Common myeloid progenitor, CD34-positive (primary cell): ENCODE measurements around the gene MVP.

Experiments
- CTCF ChIA-PET: fragments of 350-600 bp; sonication (Branson Sonifier 250); formaldehyde crosslinking; loops from one replicate; lab custom pipeline; 2021; ENCODE audit warnings: antibody characterized with exemption; lab: Charles Lee
- POLR2A ChIA-PET: fragments of 350-600 bp; sonication (Branson Sonifier 250); formaldehyde crosslinking; loops from one replicate; lab custom pipeline; 2021; ENCODE audit warnings: antibody characterized with exemption; lab: Charles Lee
- DNase-seq, 3 donors: peaks; one replicate each; pipeline versions ENCODE4 v3.0.0 to v3.0.0-alpha.2; 2013
- H3K27ac ChIP-seq, 2 experiments: 1 replicate in 1 of 2; 2 replicates in 1 of 2; pipeline ENCODE4 v1.7.0; 2013; ENCODE audit warnings: inconsistent platforms in 2 of 2, low read length in 2 of 2, mild to moderate bottlenecking in 2 of 2, low read depth in 1 of 2, moderate library complexity in 1 of 2; ENCODE audit not compliant: severe bottlenecking in 2 of 2, insufficient read depth in 1 of 2, poor library complexity in 1 of 2
- H3K27me3 ChIP-seq, 5 experiments: replicated peaks in 2 of 5; 1 replicate in 3 of 5; 2 replicates in 2 of 5; pipeline versions ENCODE4 v1.6.1 to v1.7.0; 2013; ENCODE audit warnings: low read length in 4 of 5, mild to moderate bottlenecking in 2 of 5, moderate library complexity in 2 of 5, inconsistent platforms in 1 of 5; ENCODE audit not compliant: insufficient read depth in 5 of 5, control insufficient read depth in 4 of 5
- H3K36me3 ChIP-seq, 4 experiments: 1 replicate in 2 of 4; 2 replicates in 2 of 4; pipeline versions ENCODE4 v1.6.1 to v1.7.0; 2013; ENCODE audit warnings: low read length in 3 of 4, control low read depth in 1 of 4, mild to moderate bottlenecking in 1 of 4; ENCODE audit not compliant: control insufficient read depth in 4 of 4, insufficient read depth in 4 of 4
- H3K4me1 ChIP-seq, 4 experiments: 1 replicate in 3 of 4; 2 replicates in 1 of 4; pipeline versions ENCODE4 v1.6.1 to v1.7.1; 2013; ENCODE audit warnings: low read length in 3 of 4, mild to moderate bottlenecking in 3 of 4, control low read depth in 1 of 4, inconsistent platforms in 1 of 4, moderate library complexity in 1 of 4; ENCODE audit not compliant: control insufficient read depth in 4 of 4, insufficient read depth in 4 of 4; ENCODE audit errors: control extremely low read depth in 1 of 4
- H3K4me3 ChIP-seq, 7 experiments: 1 replicate in 4 of 7; 2 replicates in 3 of 7; pipeline versions ENCODE4 v1.5.1 to v1.7.0; 2013; ENCODE audit warnings: mild to moderate bottlenecking in 7 of 7, low read length in 6 of 7, moderate library complexity in 6 of 7, inconsistent platforms in 2 of 7, low read depth in 2 of 7, control low read depth in 1 of 7; ENCODE audit not compliant: insufficient read depth in 4 of 7, control insufficient read depth in 1 of 7; ENCODE audit errors: extremely low read depth in 1 of 7
- H3K9me3 ChIP-seq, 5 experiments: 1 replicate in 4 of 5; 2 replicates in 1 of 5; pipeline versions ENCODE4 v1.6.1 to v1.7.1; 2013; ENCODE audit warnings: low read length in 4 of 5, mild to moderate bottlenecking in 2 of 5, inconsistent platforms in 1 of 5, low read depth in 1 of 5, moderate library complexity in 1 of 5; ENCODE audit not compliant: control insufficient read depth in 4 of 5, insufficient read depth in 2 of 5; ENCODE audit errors: control extremely low read depth in 1 of 5
- WGBS: methylation state at CpG from one replicate; pipeline ENCODE4 v1.1.5; 2013; ENCODE audit not compliant: insufficient coverage; 5-methylcytosine and 5-hydroxymethylcytosine counted together

MVP gene

GRCh38 chr16:29858974-29859373 is 38.7 kb downstream of the MVP start:
- WGBS = 98% methylated on average over 16 of the region's 19 CpGs
- ChIA-PET POLR2A (no interaction called here), CTCF (interaction anchor here (2.1 kb wide), 1 partner anchor 11 kb away, joined by 14 read pairs; no protein-coding TSS in a partner anchor)
- Histone ChIP-seq H3K27me3 (no peaks in the 10 kb centered on the region), H3K4me1 (peaks cover 0 to 17% (median 13%) of the 10 kb centered on the region in 4 experiments), H3K36me3 (peaks cover 10 to 32% (median 21%) of the 10 kb centered on the region in 4 experiments), H3K9me3 (no peaks in the 10 kb centered on the region), H3K27ac (no peak overlapping the region), H3K4me3 (no peak overlapping the region)
- no peak for DNase-seq

GRCh38 chr16:29860218-29860617 is 40.0 kb downstream of the MVP start:
- Histone ChIP-seq H3K4me1 (peaks cover 0 to 17% (median 13%) of the 10 kb centered on the region in 4 experiments), H3K9me3 (no peaks in the 10 kb centered on the region), H3K27me3 (no peaks in the 10 kb centered on the region), H3K27ac (no peak overlapping the region), H3K36me3 (peaks cover 10 to 32% (median 21%) of the 10 kb centered on the region in 4 experiments), H3K4me3 (no peak overlapping the region)
- 91% methylated on average over 6 of the region's 9 CpGs for WGBS
- ChIA-PET POLR2A (no interaction called here), CTCF (interaction anchor here (0.6 to 2.1 kb wide), 4 partner anchors 11 to 17 kb away, joined by 4 to 14 read pairs (median 4); no protein-coding TSS in a partner anchor)
- no peak for DNase-seq

- H3K27ac ChIP-seq = peak overlapping the region in 1 of 2 experiments; percentile 100
- ChIA-PET POLR2A (no interaction called here), CTCF (interaction anchor here (1.0 to 2.1 kb wide), 2 partner anchors 15 to 74 kb away, joined by 3 to 5 read pairs; no protein-coding TSS in a partner anchor)
- DNase-seq = peak in 2 of 3 donors; percentile 10 to 12
- WGBS = 0% methylated on average over 26 of the region's 27 CpGs
- H3K36me3 ChIP-seq = peaks cover 10 to 32% (median 21%) of the 10 kb centered on the region in 4 experiments
- no peaks in the 10 kb centered on the region for H3K9me3 ChIP-seq
- H3K4me1 ChIP-seq = peaks cover 0 to 17% (median 13%) of the 10 kb centered on the region in 4 experiments
- peaks cover 0 to 1% (median 0%) of the 10 kb centered on the region in 5 experiments for H3K27me3 ChIP-seq
- peak overlapping the region; percentile 80 to 96 (median 87) for H3K4me3 ChIP-seq
Measured at GRCh38 chr16:29862383-29862883, 42.2 kb downstream of the MVP start.

DNA sequence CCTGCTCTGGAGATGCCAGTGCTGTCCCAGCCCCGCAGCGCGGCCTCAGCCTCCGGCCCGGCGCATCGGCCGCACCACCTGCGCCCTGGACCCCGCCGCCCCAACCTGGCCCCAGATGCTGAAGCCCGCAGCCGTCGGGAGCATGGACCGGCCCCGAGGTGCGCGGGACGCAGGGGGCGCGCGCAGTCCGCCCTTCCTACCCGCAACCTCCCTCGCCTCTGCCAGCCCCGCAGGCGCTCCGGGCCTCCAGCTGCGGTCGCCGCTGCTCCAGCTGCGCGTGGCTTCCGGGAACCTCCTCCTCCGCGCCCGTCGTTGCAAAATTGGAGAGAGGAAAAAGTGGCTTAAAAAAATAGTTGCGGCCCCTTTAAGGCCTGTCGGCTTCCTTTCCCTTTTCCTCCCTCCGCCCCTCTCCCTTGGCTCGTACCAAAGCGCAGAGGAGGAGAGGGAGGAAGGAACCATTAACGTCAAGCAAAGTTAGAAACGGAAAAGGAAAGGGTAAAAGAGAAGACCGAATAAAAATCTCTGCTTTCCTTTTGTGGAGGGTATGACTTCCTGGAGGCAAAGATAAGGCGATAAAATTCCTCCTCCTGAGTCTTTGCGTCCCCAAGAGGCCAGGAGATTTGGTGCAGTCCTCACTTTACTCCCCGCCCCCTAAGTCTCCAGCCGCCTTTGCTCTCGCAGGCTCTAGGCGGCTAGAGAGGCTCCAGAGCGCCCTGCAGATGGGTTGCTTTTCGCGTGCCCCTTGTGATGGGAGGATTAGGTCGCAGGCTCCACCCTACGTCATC is 42.8 kb downstream of the MVP start, which contains the start of gene CDIPT:
Gene CDIPT (minus strand): TSS at position 343 of the 785 bp plus-strand sequence. CDS start 369 bp downstream, outside the sequence.
- 0% methylated on average over 45 of the region's 57 CpGs for WGBS
- Histone ChIP-seq H3K4me3 (peak within 1 kb of the TSS; percentile 80 to 96 (median 87)), H3K27ac (peak within 1 kb of the TSS; percentile 100), H3K27me3 (peaks cover 0 to 4% (median 0%) of the 10 kb centered on the region in 5 experiments), H3K4me1 (peaks cover 0 to 21% (median 13%) of the 10 kb centered on the region in 4 experiments), H3K36me3 (peaks cover 10 to 32% (median 21%) of the 10 kb centered on the region in 4 experiments), H3K9me3 (no peaks in the 10 kb centered on the region)
- DNase-seq = peak; percentile 98 to 99 (median 98)
- ChIA-PET POLR2A (no interaction called here), CTCF (interaction anchor here (0.8 to 1.1 kb wide), 3 partner anchors 15 to 113 kb away, joined by 3 to 5 read pairs (median 4); no protein-coding TSS in a partner anchor)

GRCh38 chr16:29863669-29863984 is 43.4 kb downstream of the MVP start:
- Histone ChIP-seq H3K4me1 (peaks cover 0 to 21% (median 13%) of the 10 kb centered on the region in 4 experiments), H3K36me3 (peaks cover 10 to 28% (median 18%) of the 10 kb centered on the region in 4 experiments), H3K4me3 (peak overlapping the region in 4 of 7 experiments; percentile 19 to 93 (median 58)), H3K27me3 (peaks cover 0 to 5% (median 0%) of the 10 kb centered on the region in 5 experiments), H3K27ac (peak overlapping the region; percentile 100), H3K9me3 (no peaks in the 10 kb centered on the region)
- WGBS = 44% methylated on average over 13 of the region's 16 CpGs
- DNase-seq = no peak
- ChIA-PET CTCF (interaction anchor here (0.8 to 1.1 kb wide), 2 partner anchors 16 to 112 kb away, joined by 4 to 5 read pairs; no protein-coding TSS in a partner anchor), POLR2A (no interaction called here)

- no peak overlapping the region for H3K27ac ChIP-seq
- POLR2A ChIA-PET = no interaction called here
- H3K27me3 ChIP-seq = peaks cover 0 to 5% (median 0%) of the 10 kb centered on the region in 5 experiments
- DNase-seq = no peak
- peaks cover 0 to 21% (median 13%) of the 10 kb centered on the region in 4 experiments for H3K4me1 ChIP-seq
- no peak overlapping the region for H3K4me3 ChIP-seq
- peaks cover 7 to 22% (median 14%) of the 10 kb centered on the region in 4 experiments for H3K36me3 ChIP-seq
- CTCF ChIA-PET = interaction anchor here (0.8 kb wide), 2 partner anchors 36 to 47 kb away, joined by 3 read pairs; partner anchors contain the start of gene ASPHD1
- 92% methylated on average over 8 of the region's 9 CpGs for WGBS
- no peaks in the 10 kb centered on the region for H3K9me3 ChIP-seq
Measured at GRCh38 chr16:29864205-29864604, 43.9 kb downstream of the MVP start.
